GM19193 (cell line): ENCODE data around the gene DDX42.

ENCODE experiments used
- POLR2A ChIP-seq: IDR thresholded peaks from 4 replicates; pipeline ENCODE4 v1.6.1; 2011; ENCODE audit not compliant: insufficient read depth, insufficient read length; ENCODE audit errors: extremely low read depth

The DDX42 gene

GRCh38 chr17:63838631-63839171 lies 64.7 kb downstream of the DDX42 start:
- TF ChIP-seq POLR2A: no peak

GRCh38 chr17:63840591-63841349 lies 66.8 kb downstream of the DDX42 start:
- TF ChIP-seq POLR2A: no peak

- no peak for TF ChIP-seq POLR2A
Measured at GRCh38 chr17:63841350-63842172, 67.6 kb downstream of the DDX42 start.

GRCh38 chr17:63842173-63842539 lies 68.2 kb downstream of the DDX42 start:
- TF ChIP-seq POLR2A: no peak

GRCh38 chr17:63842540-63843386 lies 68.8 kb downstream of the DDX42 start, which contains the start of gene SMARCD2:
TSS of gene SMARCD2 (minus strand) at chr17:63842685. CDS start at chr17:63842674, 11 bp downstream.
- TF ChIP-seq POLR2A: peak; percentile 90

GRCh38 chr17:63843387-63843888 lies 69.5 kb downstream of the DDX42 start:
- peak; percentile 34 for TF ChIP-seq POLR2A

GRCh38 chr17:63843910-63844677 lies 70.1 kb downstream of the DDX42 start:
- TF ChIP-seq POLR2A: no peak

GRCh38 chr17:63845509-63845908 lies 71.5 kb downstream of the DDX42 start:
- no peak for TF ChIP-seq POLR2A

- TF ChIP-seq POLR2A: no peak
Measured at GRCh38 chr17:63847525-63848249, 73.7 kb downstream of the DDX42 start.

- no peak for TF ChIP-seq POLR2A
Measured at GRCh38 chr17:63848834-63849689, 75.1 kb downstream of the DDX42 start.

GRCh38 chr17:63850401-63850800 lies 76.4 kb downstream of the DDX42 start:
- TF ChIP-seq POLR2A: no peak

GRCh38 chr17:63853260-63853659 lies 79.3 kb downstream of the DDX42 start:
- no peak for TF ChIP-seq POLR2A
